ENCODE measurements around the gene IFT27.
"Not testable (repeated sequence)": the region's sequence is repeated elsewhere in the genome, so short reads cannot be mapped to it uniquely, and the experiment has no call there.

Gene IFT27

DNA sequence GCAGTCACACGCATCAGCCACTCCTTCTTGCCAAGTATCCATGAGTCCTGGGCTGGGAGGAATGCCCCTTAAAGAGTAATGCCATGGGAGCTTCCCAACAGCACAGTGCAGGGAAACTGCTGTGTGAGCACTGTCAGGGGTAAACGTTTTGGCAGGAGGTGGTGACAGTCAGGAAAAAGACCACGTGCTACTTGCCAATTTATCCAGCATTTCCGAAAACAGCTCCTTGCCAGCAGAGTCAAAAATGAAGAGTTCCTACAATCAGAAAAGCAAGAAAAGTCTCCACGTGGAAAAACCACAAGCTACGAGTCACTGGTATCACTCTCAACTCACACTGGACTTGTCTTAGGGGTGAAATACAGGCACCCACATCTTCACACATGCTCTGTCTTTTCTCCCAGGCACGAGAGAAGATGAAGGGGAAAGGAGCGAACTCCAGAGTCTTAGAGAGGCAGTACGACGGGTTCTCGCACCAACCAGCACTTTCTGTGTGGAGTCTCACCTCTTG, 9.9 kb downstream of the IFT27 start:
- DNase-seq (ENCODE audit: low read depth in 4 of 4, low spot score in 1 of 4), result no peak

- no peak for DNase-seq (ENCODE audit: low read depth in 4 of 4, low spot score in 1 of 4)
Measured at GRCh38 chr22:36765131-36765942, 10.6 kb downstream of the IFT27 start.

- DNase-seq (ENCODE audit: low read depth in 4 of 4, low spot score in 1 of 4), result no peak
Measured at GRCh38 chr22:36764641-36765040, 11.3 kb downstream of the IFT27 start.

DNA sequence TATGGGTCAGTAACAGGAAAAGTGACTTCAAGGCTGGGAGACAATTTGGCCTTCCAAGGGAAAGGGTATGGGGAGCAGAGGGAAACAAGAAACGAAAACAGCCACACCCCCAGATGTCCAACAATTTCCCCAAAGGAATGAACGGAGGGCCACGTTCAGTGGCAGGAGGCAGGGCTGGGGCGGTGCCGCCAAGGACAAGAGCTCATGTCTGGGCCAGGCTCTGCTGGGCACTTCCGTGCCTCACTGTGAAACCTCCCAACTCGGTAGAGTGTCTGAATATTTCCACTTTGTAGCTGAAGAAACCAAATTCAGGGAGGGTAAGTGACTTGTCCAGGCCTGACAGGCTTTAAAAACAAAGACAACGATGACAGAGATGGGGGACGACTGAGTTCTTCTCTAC, 11.9 kb downstream of the IFT27 start:
- DNase-seq (ENCODE audit: low read depth in 4 of 4, low spot score in 1 of 4), result no peak

DNA sequence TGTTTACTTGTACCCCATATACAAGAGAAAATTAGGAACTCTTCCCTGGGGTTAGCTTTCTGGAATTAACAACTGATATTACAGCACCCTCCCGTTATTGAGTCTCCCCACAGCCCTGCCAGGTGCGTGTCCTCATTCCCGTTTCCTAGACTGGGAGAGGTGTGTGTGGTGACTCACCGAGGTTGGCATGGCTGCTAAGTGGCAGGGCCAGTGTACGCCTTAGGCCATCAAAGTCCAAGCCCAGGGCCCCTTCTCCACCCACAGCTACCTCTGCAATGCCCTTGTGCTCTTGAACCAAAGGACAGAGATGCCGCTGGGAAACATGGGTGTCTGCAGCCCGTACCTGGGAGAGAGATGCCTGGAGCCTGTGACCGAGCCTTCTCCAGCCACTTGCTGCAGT, 12.3 kb downstream of the IFT27 start:
- DNase-seq (ENCODE audit: low read depth in 4 of 4, low spot score in 1 of 4), result no peak

DNA sequence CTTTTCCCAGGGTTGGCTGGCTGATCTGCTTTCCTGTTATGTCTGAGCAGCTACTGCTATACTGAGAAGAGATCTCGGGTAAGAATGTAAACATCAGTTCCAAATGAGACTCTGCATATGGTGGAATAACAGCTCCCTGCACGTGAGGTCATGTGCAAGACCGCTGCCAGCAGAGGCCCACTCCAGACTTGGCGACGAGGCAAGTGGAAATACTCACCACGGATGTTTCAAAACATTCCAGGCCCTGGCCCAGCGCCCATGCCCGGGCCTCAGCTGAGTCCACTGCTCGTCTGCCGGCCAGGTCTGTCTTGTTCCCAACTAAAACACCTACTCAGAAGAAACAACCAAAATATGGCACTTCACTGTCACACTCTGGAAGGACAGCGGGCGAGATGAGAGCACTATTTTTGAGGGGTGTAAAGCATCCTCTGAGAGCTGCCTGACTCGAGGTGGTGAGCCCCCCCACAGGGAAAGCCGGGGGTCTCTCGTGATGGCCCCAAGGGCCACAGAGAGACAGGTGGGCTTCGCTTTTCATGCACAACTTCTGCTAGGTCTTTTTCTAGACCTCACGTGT, 13.1 kb downstream of the IFT27 start:
- no peak for DNase-seq (ENCODE audit: low read depth in 4 of 4, low spot score in 1 of 4)

DNA sequence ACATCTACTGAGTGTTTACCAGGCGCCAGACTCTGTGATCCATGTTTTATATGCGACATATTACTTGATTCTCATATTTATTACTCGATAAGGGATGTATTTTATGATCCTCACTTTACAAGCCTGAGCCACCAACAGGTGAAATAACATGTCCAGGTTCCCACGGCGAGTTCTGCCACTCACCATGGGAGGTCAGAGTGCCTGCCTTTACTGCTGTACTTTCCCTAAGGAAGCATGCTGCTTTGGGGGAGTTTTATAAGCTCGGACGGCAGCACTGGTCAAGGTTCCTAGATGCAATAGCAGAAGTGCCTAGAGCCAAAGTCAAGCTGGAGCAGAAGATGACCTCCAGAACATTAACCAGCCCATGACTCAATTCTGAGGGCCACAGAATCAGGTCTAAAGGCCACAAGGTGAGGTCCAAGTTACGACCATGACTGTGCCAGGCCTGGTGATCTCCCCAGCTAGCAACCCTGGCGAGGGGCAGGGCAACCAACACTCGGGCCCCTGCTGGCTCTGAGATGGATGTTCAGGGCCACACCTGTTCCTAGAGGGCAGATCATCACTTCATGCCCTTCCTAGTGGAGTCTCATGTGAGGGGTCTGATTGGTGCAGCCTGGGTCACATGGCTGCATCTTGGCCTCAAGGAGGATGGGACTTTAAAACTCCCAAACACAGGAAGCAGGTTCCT, 14.2 kb downstream of the IFT27 start:
- DNase-seq (ENCODE audit: low read depth in 4 of 4, low spot score in 1 of 4), result no peak

GRCh38 chr22:36760786-36761185, 15.1 kb downstream of the IFT27 start:
- no peak for DNase-seq (ENCODE audit: low read depth in 4 of 4, low spot score in 1 of 4)

GRCh38 chr22:36759481-36760159, 16.3 kb downstream of the IFT27 start:
- DNase-seq (ENCODE audit: low read depth in 4 of 4, low spot score in 1 of 4), result no peak

GRCh38 chr22:36758792-36759271, 17.1 kb downstream of the IFT27 start:
- no peak for DNase-seq (ENCODE audit: low read depth in 4 of 4, low spot score in 1 of 4)

DNA sequence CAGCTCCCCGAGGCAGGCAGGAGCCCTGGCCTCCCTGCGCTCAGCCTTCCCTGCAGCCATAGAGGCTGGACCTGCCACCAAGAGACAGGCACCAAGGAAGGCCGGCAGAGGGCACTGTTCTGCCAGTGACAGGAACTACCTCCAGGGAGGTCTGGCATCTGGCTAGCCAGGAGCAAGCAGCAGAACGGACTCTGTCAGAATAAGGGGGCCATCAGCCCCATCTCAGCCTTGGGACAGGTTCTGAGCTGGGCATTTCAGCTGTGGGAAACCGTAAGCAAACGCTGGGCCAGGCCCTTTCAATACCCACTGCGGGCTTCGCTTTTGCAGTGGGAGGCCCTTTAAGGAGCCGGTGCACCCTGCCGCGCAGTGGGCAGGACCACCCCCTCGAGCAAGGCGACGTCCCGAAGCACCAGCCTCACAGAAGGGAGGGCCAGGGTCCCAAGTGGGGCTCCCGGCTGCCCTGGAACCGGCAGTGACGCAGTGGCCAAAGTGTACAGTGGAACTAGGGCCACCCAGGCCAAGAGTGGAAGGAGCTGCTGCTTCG, 18.2 kb downstream of the IFT27 start:
- peak; percentile 47 to 65 (median 54) for DNase-seq (ENCODE audit: low read depth in 4 of 4, low spot score in 1 of 4)

- DNase-seq (ENCODE audit: low read depth in 4 of 4, low spot score in 1 of 4), result no peak
Measured at GRCh38 chr22:36756746-36757655, 18.9 kb downstream of the IFT27 start.

GRCh38 chr22:36756031-36756430, 19.9 kb downstream of the IFT27 start:
- DNase-seq (ENCODE audit: low read depth in 4 of 4, low spot score in 1 of 4), result no peak

DNA sequence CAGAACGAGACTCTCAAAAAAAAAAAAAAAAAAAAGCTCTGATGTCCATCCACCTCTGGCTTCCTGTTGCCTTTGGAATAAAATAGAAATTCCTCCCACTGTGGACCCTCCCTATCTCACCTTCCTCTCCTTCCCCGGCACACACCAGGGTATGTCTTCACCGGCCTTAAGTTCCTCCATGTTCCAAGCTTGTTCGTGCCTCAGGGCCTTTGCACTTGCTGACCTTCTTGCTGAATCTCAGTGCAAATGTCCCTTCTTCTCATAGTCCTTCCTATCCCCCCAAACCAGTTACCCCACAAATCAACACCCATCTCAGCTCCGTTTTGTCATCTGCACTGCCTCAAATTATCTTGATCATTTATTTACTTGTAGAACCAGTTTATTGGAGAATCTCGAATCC, 20.6 kb downstream of the IFT27 start:
- no peak for DNase-seq (ENCODE audit: low read depth in 4 of 4, low spot score in 1 of 4)

- not testable (repeated sequence) for DNase-seq (ENCODE audit: low read depth in 4 of 4, low spot score in 1 of 4)
Measured at GRCh38 chr22:36754881-36755280, 21.0 kb downstream of the IFT27 start.

GRCh38 chr22:36753916-36754315, 22.0 kb downstream of the IFT27 start:
- no peak for DNase-seq (ENCODE audit: low read depth in 4 of 4, low spot score in 1 of 4)

- DNase-seq (ENCODE audit: low read depth in 4 of 4, low spot score in 1 of 4), result no peak
Measured at GRCh38 chr22:36753120-36753802, 22.7 kb downstream of the IFT27 start.

DNA sequence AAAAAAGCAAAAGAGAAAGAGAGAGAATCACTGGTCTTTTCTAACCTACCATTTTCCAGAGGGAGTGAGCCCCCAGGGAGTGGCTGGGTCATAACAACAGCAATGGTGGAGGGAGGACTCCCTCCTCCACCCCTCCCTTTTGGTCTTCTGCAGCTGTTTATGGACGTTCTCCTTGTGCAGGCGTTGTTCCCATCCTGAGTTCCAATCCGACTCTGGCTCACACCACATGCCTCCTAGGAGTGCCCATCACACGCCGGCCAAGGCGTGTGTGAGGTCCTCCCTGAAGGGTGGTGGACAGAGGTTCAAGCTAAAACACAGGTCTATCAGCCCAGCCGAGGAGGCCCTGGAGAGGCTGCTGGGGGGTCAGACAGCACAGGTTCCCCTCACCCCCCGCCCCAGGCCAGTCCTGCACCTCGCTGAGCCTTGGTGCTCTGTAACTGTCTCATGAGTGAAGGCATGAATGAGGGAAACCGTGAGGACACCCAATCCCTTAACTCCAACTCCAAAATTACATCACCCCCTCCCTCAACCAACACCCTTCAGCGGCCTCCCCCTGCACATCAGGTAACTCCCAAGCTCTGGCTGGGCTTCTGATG, 29.4 kb downstream of the IFT27 start:
- no peak for DNase-seq (ENCODE audit: low read depth in 4 of 4, low spot score in 1 of 4)
